T-helper 17 cell (primary cell): ENCODE measurements around the gene DHODH. TPM values are rescaled to one million over a fixed set of nuclear protein-coding genes. Genes with fewer than 3 reads are reported as not detected.

Source experiments
- ATAC-seq: fragments of 150-1000 bp; cut with Tn5 transposase; 2 replicates; pipeline ENCODE4 v1.10.0; 2021; ENCODE audit warnings: mild to moderate bottlenecking, moderate library complexity
- DNase-seq, 3 donors: peaks; one replicate each; pipeline versions ENCODE4 v3.0.0 to v3.0.0-alpha.2; 2020 to 2021
- H3K9me3 ChIP-seq: one replicate; pipeline ENCODE4 v1.7.0; 2013; ENCODE audit warnings: low read length, mild to moderate bottlenecking; ENCODE audit not compliant: control insufficient read depth, poor library complexity, severe bottlenecking
- H3K27ac Mint-ChIP-seq: one replicate; pipeline ENCODE4 v1.8.0; 2022; ENCODE audit warnings: mild to moderate bottlenecking, moderate library complexity, mixed read lengths
- H3K27me3 Mint-ChIP-seq: one replicate; pipeline ENCODE4 v1.8.0; 2022; ENCODE audit warnings: mixed read lengths
- H3K36me3 Mint-ChIP-seq: one replicate; pipeline ENCODE4 v1.8.0; 2022; ENCODE audit warnings: low read depth, mixed read lengths
- H3K4me1 Mint-ChIP-seq: one replicate; pipeline ENCODE4 v1.8.0; 2022; ENCODE audit warnings: mild to moderate bottlenecking, mixed read lengths
- H3K4me3 Mint-ChIP-seq: one replicate; pipeline ENCODE4 v1.8.0; 2022; ENCODE audit warnings: mild to moderate bottlenecking, moderate library complexity, mixed read lengths
- total RNA-seq, 4 donors: library from RNA in 2 of 4; stranded (reverse) in 2 of 4; gene quantifications; one replicate each; pipeline ENCODE4 v1.2.3 and lab custom pipeline; 2022 to 2026

Gene DHODH
- total RNA-seq (1 to 10 TPM; 5.0 to 5.9 TPM), total RNA-seq (lab: John Stamatoyannopoulos, UW) (9.1 to 15.1 reads per million in 2 donors)

GRCh38 chr16:72008424-72009216 lies at the start of gene DHODH:
DHODH (plus strand) TSS chr16:72008744; CDS start chr16:72008765, 21 bp downstream.
- peak within 1 kb of the TSS; percentile 99 for H3K4me3 Mint-ChIP-seq
- ATAC-seq (peak; percentile 100), DNase-seq (peak; percentile 96 to 97 (median 97))
- H3K27ac Mint-ChIP-seq = peak within 1 kb of the TSS; percentile 37
- H3K27me3 Mint-ChIP-seq = peaks cover 10% of the 10 kb centered on the region
- H3K9me3 ChIP-seq = no peaks in the 10 kb centered on the region
- H3K36me3 Mint-ChIP-seq = peaks cover 2% of the 10 kb centered on the region
- H3K4me1 Mint-ChIP-seq = peaks cover 11% of the 10 kb centered on the region

- H3K4me1 Mint-ChIP-seq = peaks cover 6% of the 10 kb centered on the region
- no peaks in the 10 kb centered on the region for H3K36me3 Mint-ChIP-seq
- peaks cover 5% of the 10 kb centered on the region for H3K27me3 Mint-ChIP-seq
- peak; percentile 94 for ATAC-seq
- no peak overlapping the region for H3K4me3 Mint-ChIP-seq
- peak; percentile 53 to 72 (median 59) for DNase-seq
- H3K27ac Mint-ChIP-seq = peak overlapping the region; percentile 74
- H3K9me3 ChIP-seq = no peaks in the 10 kb centered on the region
These were observed 47.2 kb upstream of the DHODH start for GRCh38 chr16:71961066-71962039.

GRCh38 chr16:71963125-71963875 lies 45.2 kb upstream of the DHODH start:
- Mint-ChIP-seq H3K27me3 (peaks cover 5% of the 10 kb centered on the region), H3K4me1 (peaks cover 4% of the 10 kb centered on the region), H3K36me3 (no peaks in the 10 kb centered on the region), H3K4me3 (no peak overlapping the region), H3K27ac (peak overlapping the region; percentile 80)
- no peaks in the 10 kb centered on the region for H3K9me3 ChIP-seq
- ATAC-seq (no peak), DNase-seq (no peak)

- ATAC-seq (no peak), DNase-seq (no peak)
- no peaks in the 10 kb centered on the region for H3K9me3 ChIP-seq
- Mint-ChIP-seq H3K36me3 (no peaks in the 10 kb centered on the region), H3K27ac (no peak overlapping the region), H3K4me3 (no peak overlapping the region), H3K27me3 (no peaks in the 10 kb centered on the region), H3K4me1 (peaks cover 4% of the 10 kb centered on the region)
These were observed 43.3 kb upstream of the DHODH start for GRCh38 chr16:71965223-71965622.

GRCh38 chr16:71966932-71967331 lies 41.6 kb upstream of the DHODH start:
- H3K27ac Mint-ChIP-seq = peak overlapping the region; percentile 14
- H3K4me1 Mint-ChIP-seq = peaks cover 4% of the 10 kb centered on the region
- no peaks in the 10 kb centered on the region for H3K36me3 Mint-ChIP-seq
- H3K9me3 ChIP-seq = no peaks in the 10 kb centered on the region
- H3K27me3 Mint-ChIP-seq = no peaks in the 10 kb centered on the region
- H3K4me3 Mint-ChIP-seq = no peak overlapping the region
- ATAC-seq (no peak), DNase-seq (no peak)

- Mint-ChIP-seq H3K4me1 (peaks cover 2% of the 10 kb centered on the region), H3K27ac (no peak overlapping the region), H3K27me3 (no peaks in the 10 kb centered on the region), H3K4me3 (no peak overlapping the region), H3K36me3 (no peaks in the 10 kb centered on the region)
- no peaks in the 10 kb centered on the region for H3K9me3 ChIP-seq
- DNase-seq (no peak), ATAC-seq (no peak)
These were observed 39.2 kb upstream of the DHODH start for GRCh38 chr16:71969353-71969752.

- no peaks in the 10 kb centered on the region for H3K36me3 Mint-ChIP-seq
- no peak overlapping the region for H3K27ac Mint-ChIP-seq
- ATAC-seq (no peak), DNase-seq (no peak)
- no peaks in the 10 kb centered on the region for H3K27me3 Mint-ChIP-seq
- no peaks in the 10 kb centered on the region for H3K9me3 ChIP-seq
- no peaks in the 10 kb centered on the region for H3K4me1 Mint-ChIP-seq
- no peak overlapping the region for H3K4me3 Mint-ChIP-seq
These were observed 37.0 kb upstream of the DHODH start for GRCh38 chr16:71971571-71971970.

- Mint-ChIP-seq H3K4me3 (no peak overlapping the region), H3K4me1 (no peaks in the 10 kb centered on the region), H3K36me3 (no peaks in the 10 kb centered on the region), H3K27me3 (no peaks in the 10 kb centered on the region), H3K27ac (no peak overlapping the region)
- DNase-seq (no peak), ATAC-seq (no peak)
- H3K9me3 ChIP-seq = no peaks in the 10 kb centered on the region
These were observed 36.2 kb upstream of the DHODH start for GRCh38 chr16:71972356-71972755.

GRCh38 chr16:71973001-71973400 lies 35.5 kb upstream of the DHODH start:
- H3K4me3 Mint-ChIP-seq = no peak overlapping the region
- H3K36me3 Mint-ChIP-seq = peaks cover under 1% of the 10 kb centered on the region
- no peak for ATAC-seq
- DNase-seq = no peak
- H3K27me3 Mint-ChIP-seq = peaks cover 3% of the 10 kb centered on the region
- no peak overlapping the region for H3K27ac Mint-ChIP-seq
- no peaks in the 10 kb centered on the region for H3K9me3 ChIP-seq
- no peaks in the 10 kb centered on the region for H3K4me1 Mint-ChIP-seq

GRCh38 chr16:71974068-71974818 lies 34.3 kb upstream of the DHODH start:
- no peaks in the 10 kb centered on the region for H3K9me3 ChIP-seq
- H3K4me3 Mint-ChIP-seq = no peak overlapping the region
- H3K27me3 Mint-ChIP-seq = peaks cover 5% of the 10 kb centered on the region
- peaks cover 2% of the 10 kb centered on the region for H3K36me3 Mint-ChIP-seq
- no peak for DNase-seq
- ATAC-seq = no peak
- H3K27ac Mint-ChIP-seq = peak overlapping the region; percentile 37
- no peaks in the 10 kb centered on the region for H3K4me1 Mint-ChIP-seq

GRCh38 chr16:71985262-71985974 lies 23.1 kb upstream of the DHODH start:
- Mint-ChIP-seq H3K4me1 (peaks cover 3% of the 10 kb centered on the region), H3K4me3 (no peak overlapping the region)
- no peak for ATAC-seq

GRCh38 chr16:71986131-71986530 lies 22.4 kb upstream of the DHODH start:
- peaks cover 7% of the 10 kb centered on the region for H3K36me3 Mint-ChIP-seq
- peaks cover 3% of the 10 kb centered on the region for H3K4me1 Mint-ChIP-seq
- peaks cover 46% of the 10 kb centered on the region for H3K27me3 Mint-ChIP-seq
- H3K4me3 Mint-ChIP-seq = no peak overlapping the region
- ATAC-seq = no peak
- DNase-seq = no peak
- no peak overlapping the region for H3K27ac Mint-ChIP-seq
- H3K9me3 ChIP-seq = no peaks in the 10 kb centered on the region

More at GRCh38 chr16:71985262-71985974, 23.1 kb upstream of the DHODH start:
- H3K36me3 Mint-ChIP-seq = peaks cover 7% of the 10 kb centered on the region
- no peak overlapping the region for H3K27ac Mint-ChIP-seq
- DNase-seq = no peak
- H3K27me3 Mint-ChIP-seq = peaks cover 49% of the 10 kb centered on the region
- no peaks in the 10 kb centered on the region for H3K9me3 ChIP-seq
